ENCODE measurements around the gene HS1BP3. TPM values are rescaled to one million over a fixed set of nuclear protein-coding genes. Genes with fewer than 3 reads are reported as not detected.

The HS1BP3 gene
- polyA plus RNA-seq, 1 experiment, result 14.2 TPM

- H3K9me3 ChIP-seq (ENCODE audit: control insufficient read depth, insufficient read depth, low read length), result no peaks in the 10 kb centered on the region
- ChIA-PET CTCF (interaction anchor here (0.6 to 2.2 kb wide), 5 partner anchors 10 to 163 kb away, joined by 3 to 7 read pairs (median 6); no protein-coding TSS in a partner anchor), POLR2A (interaction anchor here (0.6 to 1.8 kb wide), 3 partner anchors 9 to 158 kb away, joined by 3 to 11 read pairs (median 3); partner anchors contain the start of gene RHOB)
- H3K27ac ChIP-seq (ENCODE audit: low read depth, low read length), result peak overlapping the region; percentile 33
- DNase-seq (ENCODE audit: low read depth, low spot score), result peak; percentile 60
- H3K4me3 ChIP-seq (ENCODE audit: low read depth, low read length), result no peak overlapping the region
- TF ChIP-seq, protein P1, sequence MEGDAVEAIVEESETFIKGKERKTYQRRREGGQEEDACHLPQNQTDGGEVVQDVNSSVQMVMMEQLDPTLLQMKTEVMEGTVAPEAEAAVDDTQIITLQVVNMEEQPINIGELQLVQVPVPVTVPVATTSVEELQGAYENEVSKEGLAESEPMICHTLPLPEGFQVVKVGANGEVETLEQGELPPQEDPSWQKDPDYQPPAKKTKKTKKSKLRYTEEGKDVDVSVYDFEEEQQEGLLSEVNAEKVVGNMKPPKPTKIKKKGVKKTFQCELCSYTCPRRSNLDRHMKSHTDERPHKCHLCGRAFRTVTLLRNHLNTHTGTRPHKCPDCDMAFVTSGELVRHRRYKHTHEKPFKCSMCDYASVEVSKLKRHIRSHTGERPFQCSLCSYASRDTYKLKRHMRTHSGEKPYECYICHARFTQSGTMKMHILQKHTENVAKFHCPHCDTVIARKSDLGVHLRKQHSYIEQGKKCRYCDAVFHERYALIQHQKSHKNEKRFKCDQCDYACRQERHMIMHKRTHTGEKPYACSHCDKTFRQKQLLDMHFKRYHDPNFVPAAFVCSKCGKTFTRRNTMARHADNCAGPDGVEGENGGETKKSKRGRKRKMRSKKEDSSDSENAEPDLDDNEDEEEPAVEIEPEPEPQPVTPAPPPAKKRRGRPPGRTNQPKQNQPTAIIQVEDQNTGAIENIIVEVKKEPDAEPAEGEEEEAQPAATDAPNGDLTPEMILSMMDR (IDR thresholded peaks at IDR 0.05; ENCODE audit: low read depth, low read length), result no peak
- no peaks in the 10 kb centered on the region for H3K27me3 ChIP-seq (ENCODE audit: control insufficient read depth, insufficient read depth, low read length)
These were observed 45.9 kb downstream of the HS1BP3 start for GRCh38 chr2:20604951-20605381.

- CTCF ChIA-PET, result interaction anchor here (0.7 to 2.2 kb wide), 3 partner anchors 10 to 152 kb away, joined by 6 to 7 read pairs (median 6); no protein-coding TSS in a partner anchor
- POLR2A ChIA-PET, result interaction anchor here (1.3 to 1.8 kb wide), 2 partner anchors 20 to 157 kb away, joined by 3 to 11 read pairs; partner anchors contain the start of gene RHOB
- Histone ChIP-seq H3K9me3 (ENCODE audit: control insufficient read depth, insufficient read depth, low read length) (no peaks in the 10 kb centered on the region), H3K27me3 (ENCODE audit: control insufficient read depth, insufficient read depth, low read length) (no peaks in the 10 kb centered on the region), H3K4me3 (ENCODE audit: low read depth, low read length) (no peak overlapping the region), H3K27ac (ENCODE audit: low read depth, low read length) (peak overlapping the region; percentile 33)
- TF ChIP-seq, protein P1 (IDR thresholded peaks at IDR 0.05; ENCODE audit: low read depth, low read length), result no peak
- no peak for DNase-seq (ENCODE audit: low read depth, low spot score)
These were observed 46.4 kb downstream of the HS1BP3 start for GRCh38 chr2:20604401-20604911.

DNA sequence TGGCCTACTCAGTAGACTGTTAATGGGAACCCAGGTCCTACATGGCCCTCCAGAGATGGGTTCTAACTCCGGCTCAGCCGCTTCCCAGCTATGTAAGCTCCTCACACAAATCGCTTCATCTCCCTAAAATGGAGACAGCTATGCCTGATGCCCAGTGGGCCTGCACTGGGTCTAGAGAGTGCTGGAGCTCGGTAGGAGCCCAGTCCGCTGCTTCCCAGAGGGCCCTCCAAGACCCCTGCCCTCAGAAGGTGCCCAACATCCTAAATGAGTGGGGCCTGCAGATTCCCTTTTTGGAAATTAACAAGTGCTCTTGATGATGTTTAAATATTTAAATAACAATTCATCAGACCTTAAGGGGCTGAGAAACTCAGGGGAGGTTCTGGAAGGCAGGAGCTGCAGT lies 47.1 kb downstream of the HS1BP3 start:
- H3K4me3 ChIP-seq (ENCODE audit: low read depth, low read length), result no peak overlapping the region
- ChIA-PET CTCF (interaction anchor here (0.9 to 2.2 kb wide), 3 partner anchors 11 to 313 kb away, joined by 3 to 12 read pairs (median 6); no protein-coding TSS in a partner anchor), POLR2A (interaction anchor here (1.3 to 1.8 kb wide), 2 partner anchors 20 to 157 kb away, joined by 3 to 11 read pairs; partner anchors contain the start of gene RHOB)
- no peak overlapping the region for H3K27ac ChIP-seq (ENCODE audit: low read depth, low read length)
- TF ChIP-seq, protein P1 (IDR thresholded peaks at IDR 0.05; ENCODE audit: low read depth, low read length), result no peak
- H3K27me3 ChIP-seq (ENCODE audit: control insufficient read depth, insufficient read depth, low read length), result no peaks in the 10 kb centered on the region
- no peaks in the 10 kb centered on the region; the same call in 1 of the 2 replicates for H3K9me3 ChIP-seq (ENCODE audit: control insufficient read depth, insufficient read depth, low read length)
- DNase-seq (ENCODE audit: low read depth, low spot score), result no peak

- Histone ChIP-seq H3K27ac (ENCODE audit: low read depth, low read length) (no peak overlapping the region), H3K27me3 (ENCODE audit: control insufficient read depth, insufficient read depth, low read length) (no peaks in the 10 kb centered on the region), H3K4me3 (ENCODE audit: low read depth, low read length) (no peak overlapping the region), H3K9me3 (ENCODE audit: control insufficient read depth, insufficient read depth, low read length) (no peaks in the 10 kb centered on the region; the same call in 1 of the 2 replicates)
- TF ChIP-seq, protein P1 (IDR thresholded peaks at IDR 0.05; ENCODE audit: low read depth, low read length), result no peak
- ChIA-PET CTCF (interaction anchor here (0.8 to 2.1 kb wide), 7 partner anchors 12 to 206 kb away, joined by 3 to 12 read pairs (median 4); no protein-coding TSS in a partner anchor), POLR2A (interaction anchor here (1.0 kb wide), 1 partner anchor 156 kb away, joined by 3 read pairs; the partner anchor contains the start of gene RHOB)
- no peak for DNase-seq (ENCODE audit: low read depth, low spot score)
These were observed 48.1 kb downstream of the HS1BP3 start for GRCh38 chr2:20602803-20603202.

DNA sequence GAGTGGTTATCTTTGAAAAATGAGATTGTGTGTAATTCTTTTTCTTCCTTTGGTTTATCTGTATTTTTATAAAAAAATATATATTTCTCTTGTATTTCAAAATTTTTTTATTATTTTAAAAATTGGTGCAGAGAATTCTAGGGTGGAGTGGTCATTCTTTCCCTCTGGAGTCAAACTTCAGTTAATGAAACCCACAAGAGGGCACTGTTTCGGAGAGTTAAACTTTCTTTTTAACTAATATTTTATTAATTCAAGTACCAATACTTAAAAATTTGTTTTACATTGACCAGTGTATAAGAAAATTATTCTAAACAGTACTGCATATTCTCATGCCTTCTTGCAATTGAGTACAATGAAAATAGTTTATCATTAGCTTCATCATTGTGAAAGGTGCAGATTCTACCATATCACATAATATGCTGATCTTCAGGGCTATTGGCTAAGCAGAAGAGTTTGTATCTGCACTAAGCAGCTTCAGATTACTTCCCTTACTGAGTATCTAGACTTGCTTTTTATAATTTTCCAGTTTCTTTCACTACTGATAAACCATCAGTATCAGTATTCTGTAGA lies 50.1 kb downstream of the HS1BP3 start:
- Histone ChIP-seq H3K27ac (ENCODE audit: low read depth, low read length) (no peak overlapping the region), H3K4me3 (ENCODE audit: low read depth, low read length) (no peak overlapping the region), H3K9me3 (ENCODE audit: control insufficient read depth, insufficient read depth, low read length) (no peaks in the 10 kb centered on the region; the same call in 1 of the 2 replicates), H3K27me3 (ENCODE audit: control insufficient read depth, insufficient read depth, low read length) (no peaks in the 10 kb centered on the region)
- TF ChIP-seq, protein P1 (IDR thresholded peaks at IDR 0.05; ENCODE audit: low read depth, low read length), result peak; percentile 54
- POLR2A ChIA-PET, result no interaction called here
- DNase-seq (ENCODE audit: low read depth, low spot score), result no peak
- CTCF ChIA-PET, result interaction anchor here (0.6 to 1.6 kb wide), 12 partner anchors 9 to 190 kb away, joined by 3 to 8 read pairs (median 4); no protein-coding TSS in a partner anchor
